OCI-LY3 (cell line): ENCODE data around the gene ADGRL1.

Experiments
- CTCF ChIP-seq: fragments of 200-600, 300-600 bp; sonication (generic); IDR thresholded peaks from 2 replicates; pipeline ENCODE4 v1.5.1; 2014; ENCODE audit warnings: antibody characterized with exemption, low read length, low read depth
- EZH2phosphoT487 ChIP-seq: fragments of 200-600 bp; shearing (Covaris generic); IDR thresholded peaks from 2 replicates; pipeline ENCODE4 v1.6.1; 2018; ENCODE audit warnings: antibody characterized with exemption, mixed run types, low read depth

- TF ChIP-seq EZH2phosphoT487, result no peak
- no peak for TF ChIP-seq CTCF
Measured at GRCh38 chr19:14203177-14203576, 2.8 kb downstream of the ADGRL1 start.
